Measurements from ENCODE around the gene ARHGAP6.

Gene ARHGAP6

GRCh38 chrX:11540532-11541377 is 125.0 kb downstream of the ARHGAP6 start:
- no peak for DNase-seq (ENCODE audit: low read depth)
- TF ChIP-seq CTCF (conservative IDR thresholded peaks at IDR 0.05; ENCODE audit: low read depth, low read length) = no peak
- no peak overlapping the region for H3K4me3 ChIP-seq (ENCODE audit: low read length)

GRCh38 chrX:11537141-11537540 is 128.6 kb downstream of the ARHGAP6 start:
- no peak overlapping the region for H3K4me3 ChIP-seq (ENCODE audit: low read length)
- no peak for TF ChIP-seq CTCF (conservative IDR thresholded peaks at IDR 0.05; ENCODE audit: low read depth, low read length)
- DNase-seq (ENCODE audit: low read depth) = no peak

GRCh38 chrX:11535156-11535919 is 130.4 kb downstream of the ARHGAP6 start:
- TF ChIP-seq CTCF (conservative IDR thresholded peaks at IDR 0.05; ENCODE audit: low read depth, low read length) = no peak
- no peak overlapping the region for H3K4me3 ChIP-seq (ENCODE audit: low read length)
- DNase-seq (ENCODE audit: low read depth) = no peak

- TF ChIP-seq CTCF (conservative IDR thresholded peaks at IDR 0.05; ENCODE audit: low read depth, low read length) = peak; percentile 51
- H3K4me3 ChIP-seq (ENCODE audit: low read length) = no peak overlapping the region
- DNase-seq (ENCODE audit: low read depth) = peak; percentile 61
Measured at GRCh38 chrX:11533199-11533651, 132.5 kb downstream of the ARHGAP6 start.

GRCh38 chrX:11532291-11533078 is 133.2 kb downstream of the ARHGAP6 start:
- DNase-seq (ENCODE audit: low read depth) = no peak
- TF ChIP-seq CTCF (conservative IDR thresholded peaks at IDR 0.05; ENCODE audit: low read depth, low read length) = no peak
- no peak overlapping the region for H3K4me3 ChIP-seq (ENCODE audit: low read length)

- H3K4me3 ChIP-seq (ENCODE audit: low read length) = no peak overlapping the region
- no peak for DNase-seq (ENCODE audit: low read depth)
- peak; percentile 39 for TF ChIP-seq CTCF (conservative IDR thresholded peaks at IDR 0.05; ENCODE audit: low read depth, low read length)
Measured at GRCh38 chrX:11531226-11531625, 134.5 kb downstream of the ARHGAP6 start.
